Activated CD4-positive, CD25-positive, alpha-beta regulatory T cell treated with anti-CD3 and anti-CD28 coated beads, Interleukin-2, amount 50 U/mL, for 16 hours (primary cell): Measurements from ENCODE around the gene ANKLE2.
"Not testable (repeated sequence)": the region's sequence is repeated elsewhere in the genome, so short reads cannot be mapped to it uniquely, and the experiment has no call there.

ENCODE experiments used
- DNase-seq: peaks from one replicate; pipeline ENCODE4 v3.0.0-alpha.2; 2020; ENCODE audit warnings: low read depth, low spot score

The ANKLE2 gene

GRCh38 chr12:132761032-132761920, at the start of gene ANKLE2:
TSS of gene ANKLE2 (minus strand) at chr12:132761832. CDS start at chr12:132761798, 34 bp downstream.
- DNase-seq: peak; percentile 40

GRCh38 chr12:132809391-132809790, 47.8 kb upstream of the ANKLE2 start:
- not testable (repeated sequence) for DNase-seq

GRCh38 chr12:132807295-132808092, 45.9 kb upstream of the ANKLE2 start:
- no peak for DNase-seq

- no peak for DNase-seq
These were observed 45.2 kb upstream of the ANKLE2 start for GRCh38 chr12:132806857-132807256.

GRCh38 chr12:132804426-132804861, 42.8 kb upstream of the ANKLE2 start:
- DNase-seq: no peak

GRCh38 chr12:132803888-132804287, 42.3 kb upstream of the ANKLE2 start:
- no peak for DNase-seq

GRCh38 chr12:132803125-132803524, 41.5 kb upstream of the ANKLE2 start:
- DNase-seq: no peak

- no peak for DNase-seq
These were observed 40.1 kb upstream of the ANKLE2 start for GRCh38 chr12:132801741-132802140.

GRCh38 chr12:132798836-132799235, 37.2 kb upstream of the ANKLE2 start:
- no peak for DNase-seq

- no peak for DNase-seq
These were observed 36.4 kb upstream of the ANKLE2 start for GRCh38 chr12:132797820-132798570.

- no peak for DNase-seq
These were observed 34.2 kb upstream of the ANKLE2 start for GRCh38 chr12:132795847-132796246.

GRCh38 chr12:132791940-132792339, 30.3 kb upstream of the ANKLE2 start:
- DNase-seq: not testable (repeated sequence)

GRCh38 chr12:132789099-132789471, 27.5 kb upstream of the ANKLE2 start:
- no peak for DNase-seq

GRCh38 chr12:132788375-132789098, 26.9 kb upstream of the ANKLE2 start:
- DNase-seq: no peak

- no peak for DNase-seq
These were observed 26.2 kb upstream of the ANKLE2 start for GRCh38 chr12:132787877-132788276.

- DNase-seq: no peak
These were observed 24.6 kb upstream of the ANKLE2 start for GRCh38 chr12:132786192-132786591.

GRCh38 chr12:132784580-132784979, 22.9 kb upstream of the ANKLE2 start:
- no peak for DNase-seq

GRCh38 chr12:132783917-132784531, 22.4 kb upstream of the ANKLE2 start:
- DNase-seq: no peak

- no peak for DNase-seq
These were observed 20.3 kb upstream of the ANKLE2 start for GRCh38 chr12:132781938-132782337.

GRCh38 chr12:132779781-132780353, 18.2 kb upstream of the ANKLE2 start:
- DNase-seq: no peak
